HG03558 (cell line): ENCODE data around the gene WWP2.
"Not testable (repeated sequence)": the region's sequence is repeated elsewhere in the genome, so short reads cannot be mapped to it uniquely, and the experiment has no call there.

ENCODE experiments used
- ATAC-seq: cut with Tn5 transposase; IDR thresholded peaks from one replicate; pipeline ENCODE4 v1.9.1; 2021; ENCODE audit warnings: moderate number of reproducible peaks; ENCODE audit not compliant: unreplicated experiment; ENCODE audit errors: extremely low read depth

Gene WWP2

GRCh38 chr16:69938981-69939820 lies 177.1 kb downstream of the WWP2 start:
- no peak for ATAC-seq

GRCh38 chr16:69939821-69940585 lies 177.9 kb downstream of the WWP2 start:
- no peak for ATAC-seq

- ATAC-seq = no peak
These were observed 178.5 kb downstream of the WWP2 start for GRCh38 chr16:69940676-69941075.

GRCh38 chr16:69941251-69942098 lies 179.3 kb downstream of the WWP2 start:
- ATAC-seq = no peak

- ATAC-seq = no peak
These were observed 180.0 kb downstream of the WWP2 start for GRCh38 chr16:69942099-69942491.

GRCh38 chr16:69942627-69943170 lies 180.6 kb downstream of the WWP2 start:
- no peak for ATAC-seq

GRCh38 chr16:69943241-69944036 lies 181.3 kb downstream of the WWP2 start:
- ATAC-seq = not testable (repeated sequence)

- ATAC-seq = not testable (repeated sequence)
These were observed 188.3 kb downstream of the WWP2 start for GRCh38 chr16:69950411-69950810.

GRCh38 chr16:69951017-69951671 lies 189.0 kb downstream of the WWP2 start, which contains the start of gene CLEC18A:
CLEC18A (plus strand) TSS chr16:69951334; CDS start chr16:69951367, 33 bp downstream.
- not testable (repeated sequence) for ATAC-seq

- not testable (repeated sequence) for ATAC-seq
These were observed 189.5 kb downstream of the WWP2 start for GRCh38 chr16:69951672-69952031.

GRCh38 chr16:69952116-69952515 lies 190.0 kb downstream of the WWP2 start:
- not testable (repeated sequence) for ATAC-seq

GRCh38 chr16:69952572-69953355 lies 190.6 kb downstream of the WWP2 start:
- not testable (repeated sequence) for ATAC-seq

GRCh38 chr16:69954241-69954640 lies 192.1 kb downstream of the WWP2 start:
- not testable (repeated sequence) for ATAC-seq

- not testable (repeated sequence) for ATAC-seq
These were observed 201.2 kb downstream of the WWP2 start for GRCh38 chr16:69963312-69963711.

GRCh38 chr16:69964960-69965660 lies 203.0 kb downstream of the WWP2 start:
- not testable (repeated sequence) for ATAC-seq

- ATAC-seq = not testable (repeated sequence)
These were observed 203.5 kb downstream of the WWP2 start for GRCh38 chr16:69965661-69966054.

GRCh38 chr16:69967688-69968087 lies 205.6 kb downstream of the WWP2 start:
- ATAC-seq = not testable (repeated sequence)
